GM04503 (cell line): Measurements from ENCODE around the gene TDRD9.
"Not testable (repeated sequence)": the region's sequence is repeated elsewhere in the genome, so short reads cannot be mapped to it uniquely, and the experiment has no call there.

ENCODE experiments used
- DNase-seq: peaks from one replicate; pipeline ENCODE4 v3.0.0-alpha.2; 2012; ENCODE audit warnings: low read depth

TDRD9 gene

DNA sequence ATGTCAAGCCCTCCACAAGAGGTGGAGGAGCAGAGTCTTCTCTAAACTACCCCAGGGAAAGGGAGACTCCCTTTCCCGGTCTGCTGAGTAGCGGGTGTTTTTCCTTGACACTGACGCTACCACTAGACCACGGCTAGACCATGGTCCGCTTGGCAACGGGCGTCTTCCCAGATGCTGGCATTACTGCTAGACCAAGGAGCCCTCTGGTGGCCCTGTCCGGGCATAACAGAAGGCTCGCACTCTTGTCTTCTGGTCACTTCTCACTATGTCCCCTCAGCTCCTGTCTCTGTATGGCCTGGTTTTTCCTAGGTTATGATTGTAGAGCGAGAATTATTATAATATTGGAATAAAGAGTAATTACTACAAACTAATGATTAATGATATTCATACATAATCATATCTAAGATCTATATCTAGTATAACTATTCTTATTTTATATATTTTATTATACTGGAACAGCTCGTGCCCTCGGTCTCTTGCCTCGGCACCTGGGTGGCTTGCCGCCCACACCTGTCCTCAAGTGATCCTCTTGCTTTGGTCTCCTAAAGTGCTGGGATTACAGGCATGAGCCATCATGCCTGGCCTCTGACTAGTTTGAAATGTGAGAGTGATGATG, 52.5 kb downstream of the TDRD9 start:
- DNase-seq: not testable (repeated sequence)

- no peak for DNase-seq
Measured at GRCh38 chr14:103984196-103984595, 55.9 kb downstream of the TDRD9 start.

DNA sequence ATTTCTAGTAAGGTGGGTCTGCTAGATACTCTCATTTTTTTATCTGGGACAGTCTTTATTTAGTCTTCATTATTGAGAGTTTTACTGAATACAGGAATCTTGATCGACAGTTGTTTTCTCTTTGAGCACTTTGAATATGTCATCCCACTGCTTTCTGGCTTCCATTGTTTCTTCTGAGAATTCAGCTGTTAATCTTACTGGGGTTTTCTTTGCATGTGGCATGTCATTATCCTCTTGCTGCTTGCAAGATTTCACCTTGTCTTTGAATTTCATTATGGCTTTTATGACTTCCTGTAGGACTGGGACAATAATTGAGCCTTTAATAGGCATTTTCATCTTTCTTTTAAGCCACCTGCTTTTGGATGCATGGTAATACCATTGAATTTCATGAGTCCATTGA, 60.8 kb downstream of the TDRD9 start:
- no peak for DNase-seq

GRCh38 chr14:103989964-103990363, 61.7 kb downstream of the TDRD9 start:
- no peak for DNase-seq

- DNase-seq: no peak
Measured at GRCh38 chr14:103994535-103995184, 66.4 kb downstream of the TDRD9 start.

DNA sequence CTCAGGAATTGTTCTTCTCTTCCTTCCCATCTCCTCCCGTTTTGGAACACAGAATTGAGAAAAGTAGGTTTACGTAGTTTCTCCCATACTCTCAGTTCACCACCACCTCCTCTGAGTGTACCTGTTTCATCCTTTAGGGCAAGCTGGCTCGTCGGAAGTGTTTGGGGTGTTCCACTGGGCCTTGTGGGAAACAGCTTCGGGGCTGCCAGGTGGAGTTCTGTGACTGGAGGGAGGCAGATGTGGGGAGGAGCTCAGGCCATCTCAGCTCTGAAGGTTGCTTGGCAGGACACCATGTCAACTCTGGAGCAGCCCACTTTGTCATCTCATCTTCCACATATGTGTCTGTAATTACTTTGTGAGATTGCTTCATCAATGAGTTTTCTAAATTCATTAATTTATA, 67.6 kb downstream of the TDRD9 start:
- DNase-seq: no peak

DNA sequence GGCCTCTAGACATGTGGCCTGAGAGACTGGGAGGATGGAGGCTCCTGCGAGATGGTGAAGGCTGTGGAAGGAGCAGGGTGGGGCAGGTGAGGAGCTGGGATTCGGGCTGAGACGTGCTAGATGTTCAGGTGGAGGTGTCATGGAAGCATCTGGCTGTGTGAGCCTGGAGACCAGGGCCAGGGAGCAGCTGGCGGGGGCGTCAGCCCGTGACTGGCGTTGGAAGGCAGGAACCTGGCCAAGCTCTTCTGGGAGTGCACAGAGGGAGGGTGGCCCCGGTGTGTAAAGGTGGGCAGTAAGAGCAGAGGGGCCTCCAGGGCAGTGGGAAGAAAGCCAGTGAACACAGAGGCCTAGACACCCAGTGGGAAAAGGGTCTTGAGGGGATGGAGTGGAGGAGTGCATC, 69.1 kb downstream of the TDRD9 start:
- no peak for DNase-seq

- no peak for DNase-seq
Measured at GRCh38 chr14:103998027-103998426, 69.8 kb downstream of the TDRD9 start.

GRCh38 chr14:103999795-104000440, 71.7 kb downstream of the TDRD9 start:
- no peak for DNase-seq

GRCh38 chr14:104001003-104001402, 72.7 kb downstream of the TDRD9 start:
- no peak for DNase-seq

- no peak for DNase-seq
Measured at GRCh38 chr14:104003616-104004015, 75.4 kb downstream of the TDRD9 start.

GRCh38 chr14:104004849-104005248, 76.6 kb downstream of the TDRD9 start:
- DNase-seq: no peak

GRCh38 chr14:104005489-104005888, 77.2 kb downstream of the TDRD9 start:
- no peak for DNase-seq

DNA sequence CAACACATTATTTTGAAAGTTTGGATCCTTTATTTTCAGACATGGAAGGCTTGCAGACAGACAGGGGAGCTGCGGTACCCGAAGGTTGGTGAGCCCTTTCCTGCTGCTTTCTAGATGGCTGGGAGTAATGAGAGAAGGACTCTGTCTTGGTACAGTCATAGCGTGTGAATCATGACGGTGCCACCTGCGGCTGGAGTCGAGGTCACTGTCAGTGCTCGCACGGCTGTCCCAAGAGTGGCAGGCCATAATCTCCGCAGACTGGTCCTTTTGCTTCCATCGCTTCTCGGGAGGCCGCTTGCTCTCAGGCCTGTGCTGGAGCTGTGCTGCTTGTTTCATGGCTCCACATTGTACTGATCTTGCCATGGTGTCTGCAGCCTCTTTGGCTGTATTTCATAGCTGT, 78.9 kb downstream of the TDRD9 start:
- DNase-seq: no peak

DNA sequence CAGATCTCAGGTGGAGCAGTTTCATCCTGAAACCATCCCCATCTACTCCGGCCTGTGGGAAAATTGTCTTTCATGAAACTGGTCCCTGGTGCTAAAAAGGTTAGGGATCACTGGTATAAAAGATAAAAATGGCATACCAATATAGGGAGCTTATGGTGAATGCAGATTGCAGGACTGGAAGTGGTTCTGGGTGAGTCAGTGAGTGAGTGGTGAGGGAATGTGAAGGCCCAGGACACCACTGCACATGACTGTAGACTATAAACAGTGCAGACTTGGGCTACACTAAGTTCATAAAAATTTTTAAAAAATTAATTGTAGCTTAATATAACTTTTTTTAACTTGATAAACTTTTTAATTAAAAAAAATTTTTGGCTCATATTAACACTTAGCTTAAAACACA, 81.0 kb downstream of the TDRD9 start:
- no peak for DNase-seq

GRCh38 chr14:104011824-104012517, 83.7 kb downstream of the TDRD9 start:
- DNase-seq: no peak

GRCh38 chr14:104014764-104015163, 86.5 kb downstream of the TDRD9 start:
- no peak for DNase-seq

- no peak for DNase-seq
Measured at GRCh38 chr14:104016873-104017650, 88.8 kb downstream of the TDRD9 start.

DNA sequence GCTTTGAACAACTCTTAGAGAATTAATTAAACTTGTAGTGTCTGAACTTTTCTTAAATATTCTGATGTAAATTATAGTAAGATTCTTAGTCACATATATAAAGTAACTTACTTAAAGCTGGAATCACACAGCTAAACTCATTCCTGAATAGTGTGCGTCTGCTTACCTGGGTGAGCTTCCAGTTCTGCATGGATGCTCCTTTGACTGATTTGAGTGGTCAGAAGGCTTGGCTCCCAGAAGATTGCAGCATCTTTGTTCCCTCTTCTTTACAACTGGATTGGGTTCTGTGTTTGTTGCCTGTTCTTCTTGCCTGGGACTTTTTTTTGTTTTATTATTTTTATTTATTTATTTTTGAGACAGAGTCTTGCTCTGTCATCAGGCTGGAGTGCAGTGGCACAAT, 90.8 kb downstream of the TDRD9 start:
- DNase-seq: no peak

GRCh38 chr14:104019806-104020205, 91.5 kb downstream of the TDRD9 start:
- DNase-seq: no peak

DNA sequence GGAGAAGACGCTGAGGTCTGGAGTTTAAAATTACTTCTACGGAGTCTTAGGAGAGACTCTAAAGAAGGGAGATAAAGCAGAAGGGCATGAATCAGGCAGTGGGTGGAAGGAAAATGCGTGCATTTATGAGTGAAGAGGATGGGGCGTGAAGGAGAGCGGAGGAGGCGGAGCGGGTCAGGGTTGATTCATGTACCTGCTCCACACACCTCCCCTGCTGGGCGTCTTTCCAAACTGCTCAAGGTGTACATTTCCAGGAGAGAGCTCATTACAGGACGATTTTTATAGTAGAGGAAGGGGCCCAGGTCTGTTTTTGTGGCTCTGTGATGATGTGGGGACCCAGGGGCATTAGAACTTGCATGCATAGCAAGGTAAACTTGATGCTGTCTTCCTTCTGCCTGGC, 92.2 kb downstream of the TDRD9 start:
- no peak for DNase-seq
